CD14-positive monocyte (primary cell): ENCODE measurements around the gene KCNJ4. TPM values are rescaled to one million over a fixed set of nuclear protein-coding genes. Genes with fewer than 3 reads are reported as not detected.
A peak's percentile ranks its signal among the peaks of the same experiment; 100 is the strongest.

ENCODE experiments used
- DNase-seq, 3 donors: peaks; one replicate each; pipeline ENCODE4 v3.0.0-alpha.2; 2011 to 2022
- H2AFZ ChIP-seq: 2 replicates; pipeline ENCODE4 v1.6.0; 2012; ENCODE audit warnings: mild to moderate bottlenecking, low read depth, low read length, inconsistent platforms; ENCODE audit not compliant: insufficient read depth, poor library complexity, severe bottlenecking
- H3K27ac ChIP-seq, 2 donors: 1 replicate in 1 of 2; 2 replicates in 1 of 2; pipeline ENCODE4 v1.5.1; 2012 to 2013; ENCODE audit warnings: low read length in 2 of 2, control low read depth in 1 of 2, inconsistent platforms in 1 of 2, low read depth in 1 of 2, mild to moderate bottlenecking in 1 of 2
- H3K27me3 ChIP-seq, 2 donors: one replicate each; pipeline versions ENCODE4 v1.6.0 to v1.6.1; 2011 to 2013; ENCODE audit warnings: low read length in 2 of 2; ENCODE audit not compliant: control insufficient read depth in 2 of 2, insufficient read depth in 2 of 2
- H3K36me3 ChIP-seq, 2 donors: replicated peaks in 1 of 2; 1 replicate in 1 of 2; 2 replicates in 1 of 2; pipeline versions ENCODE4 v1.5.1 to v1.6.1; 2012 to 2013; ENCODE audit warnings: low read length in 2 of 2, control low read depth in 1 of 2, inconsistent platforms in 1 of 2, mild to moderate bottlenecking in 1 of 2; ENCODE audit not compliant: insufficient read depth in 2 of 2, control insufficient read depth in 1 of 2
- H3K4me1 ChIP-seq, 2 donors: 1 replicate in 1 of 2; 2 replicates in 1 of 2; pipeline versions ENCODE4 v1.5.1 to v1.6.1; 2012 to 2013; ENCODE audit warnings: low read length in 2 of 2, control low read depth in 1 of 2, inconsistent platforms in 1 of 2, mild to moderate bottlenecking in 1 of 2, moderate library complexity in 1 of 2; ENCODE audit not compliant: insufficient read depth in 2 of 2, control insufficient read depth in 1 of 2
- H3K4me2 ChIP-seq: replicated peaks from 2 replicates; pipeline ENCODE3; 2012; ENCODE audit warnings: low read length, moderate library complexity, mild to moderate bottlenecking; ENCODE audit not compliant: poor library complexity, severe bottlenecking; ENCODE audit errors: extremely low read depth
- H3K4me3 ChIP-seq, 3 experiments: fragments of 200-600 bp in 1 of 3; sonication (generic) in 1 of 3; replicated peaks in 1 of 3; 1 replicate in 2 of 3; 2 replicates in 1 of 3; pipeline ENCODE4 v1.5.1; 2011 to 2013; ENCODE audit warnings: low read length in 3 of 3, mild to moderate bottlenecking in 3 of 3, control low read depth in 2 of 3, low read depth in 2 of 3, inconsistent platforms in 1 of 3, moderate library complexity in 1 of 3
- H3K79me2 ChIP-seq: 2 replicates; pipeline ENCODE4 v1.6.0; 2012; ENCODE audit warnings: mild to moderate bottlenecking, control low read depth, inconsistent platforms, low read length, moderate library complexity; ENCODE audit not compliant: insufficient read depth
- H3K9ac ChIP-seq: 2 replicates; pipeline ENCODE4 v1.6.0; 2017; ENCODE audit warnings: low read length, mild to moderate bottlenecking; ENCODE audit not compliant: insufficient read depth, poor library complexity, severe bottlenecking
- H3K9me3 ChIP-seq, 2 donors: replicated peaks in 1 of 2; 1 replicate in 1 of 2; 2 replicates in 1 of 2; pipeline versions ENCODE4 v1.5.1 to v1.6.1; 2012 to 2013; ENCODE audit warnings: low read length in 2 of 2, control low read depth in 1 of 2; ENCODE audit not compliant: control insufficient read depth in 1 of 2, insufficient read depth in 1 of 2
- H4K20me1 ChIP-seq: 2 replicates; pipeline ENCODE4 v1.6.0; 2012; ENCODE audit warnings: mild to moderate bottlenecking, low read length, control low read depth, moderate library complexity; ENCODE audit not compliant: insufficient read depth
- H3K27ac Mint-ChIP-seq, 7 donors: one replicate each; pipeline ENCODE4 v1.8.0; 2020; ENCODE audit warnings: mild to moderate bottlenecking in 7 of 7, mixed read lengths in 7 of 7, moderate library complexity in 6 of 7, inconsistent platforms in 2 of 7
- H3K27me3 Mint-ChIP-seq, 3 donors: one replicate each; pipeline ENCODE4 v1.8.0; 2021 to 2022; ENCODE audit warnings: low read depth in 3 of 3, mild to moderate bottlenecking in 3 of 3, mixed read lengths in 3 of 3, moderate library complexity in 3 of 3, inconsistent platforms in 1 of 3
- H3K36me3 Mint-ChIP-seq, 2 donors: one replicate each; pipeline ENCODE4 v1.8.0; 2020; ENCODE audit warnings: mixed read lengths in 2 of 2, inconsistent platforms in 1 of 2, mild to moderate bottlenecking in 1 of 2
- H3K4me1 Mint-ChIP-seq: one replicate; pipeline ENCODE4 v1.8.0; 2020; ENCODE audit warnings: mild to moderate bottlenecking, mixed read lengths
- H3K4me3 Mint-ChIP-seq, 2 donors: one replicate each; pipeline ENCODE4 v1.8.0; 2020; ENCODE audit warnings: mild to moderate bottlenecking in 2 of 2, mixed read lengths in 2 of 2, moderate library complexity in 1 of 2
- H3K9me3 Mint-ChIP-seq, 7 donors: one replicate each; pipeline ENCODE4 v1.8.0; 2020 to 2022; ENCODE audit warnings: mixed read lengths in 7 of 7, mild to moderate bottlenecking in 6 of 7, moderate library complexity in 6 of 7, inconsistent platforms in 2 of 7
- WGBS: methylation state at CpG from one replicate; pipeline ENCODE4 v1.1.5; 2013; ENCODE audit warnings: missing lambda C conversion rate; ENCODE audit not compliant: insufficient coverage; 5-methylcytosine and 5-hydroxymethylcytosine counted together
- intact Hi-C, 2 donors: fragments of 100-400 bp; cut with micrococcal nuclease; formaldehyde crosslinking; loops; one replicate each; pipeline versions ENCODE4 v1.15.0 to v1.15.1; 2023
- polyA plus RNA-seq, 3 donors: library from polyadenylated mRNA; depleted of rRNA in 1 of 3; unstranded in 2 of 3; stranded (reverse) in 1 of 3; fragments of 300-500 nt in 2 of 3; fragments of >200 nt in 1 of 3; fragmentation: Illumina TruSeq in 2 of 3; gene quantifications; 1 replicate in 2 of 3; 2 replicates in 1 of 3; pipeline ENCODE4 v1.2.3, GENCODE V29; 2012 to 2021
- TF ChIP-seq, protein P1 (sequence below): fragments of 200-600 bp; IDR thresholded peaks from one replicate; pipeline ENCODE4 v1.8.0; 2022; ENCODE audit warnings: antibody characterized with exemption, mild to moderate bottlenecking

Gene KCNJ4
- polyA plus RNA-seq, 3 donors, result not detected

- Histone ChIP-seq H3K4me3 (no peak overlapping the region), H3K9ac (no peak overlapping the region), H3K9me3 (no peaks in the 10 kb centered on the region), H2AFZ (no peak overlapping the region), H3K27ac (no peak overlapping the region), H3K79me2 (no peaks in the 10 kb centered on the region), H3K4me1 (peaks cover 12 to 14% of the 10 kb centered on the region in 2 donors), H4K20me1 (no peaks in the 10 kb centered on the region), H3K36me3 (no peaks in the 10 kb centered on the region), H3K4me2 (no peak overlapping the region), H3K27me3 (no peaks in the 10 kb centered on the region)
- intact Hi-C loops, result loop anchor here in 1 of 2 donors (10.0 kb wide), 1 partner anchor 156 kb away; the partner anchor contains the start of gene DMC1
- 95% methylated on average over 8 of the region's 14 CpGs for WGBS
- Mint-ChIP-seq H3K4me3 (no peak overlapping the region), H3K9me3 (no peaks in the 10 kb centered on the region), H3K4me1 (peaks cover 11% of the 10 kb centered on the region), H3K27me3 (peaks cover 2 to 3% (median 3%) of the 10 kb centered on the region in 3 donors), H3K27ac (no peak overlapping the region), H3K36me3 (no peaks in the 10 kb centered on the region)
- DNase-seq, result no peak
- TF ChIP-seq, protein P1, sequence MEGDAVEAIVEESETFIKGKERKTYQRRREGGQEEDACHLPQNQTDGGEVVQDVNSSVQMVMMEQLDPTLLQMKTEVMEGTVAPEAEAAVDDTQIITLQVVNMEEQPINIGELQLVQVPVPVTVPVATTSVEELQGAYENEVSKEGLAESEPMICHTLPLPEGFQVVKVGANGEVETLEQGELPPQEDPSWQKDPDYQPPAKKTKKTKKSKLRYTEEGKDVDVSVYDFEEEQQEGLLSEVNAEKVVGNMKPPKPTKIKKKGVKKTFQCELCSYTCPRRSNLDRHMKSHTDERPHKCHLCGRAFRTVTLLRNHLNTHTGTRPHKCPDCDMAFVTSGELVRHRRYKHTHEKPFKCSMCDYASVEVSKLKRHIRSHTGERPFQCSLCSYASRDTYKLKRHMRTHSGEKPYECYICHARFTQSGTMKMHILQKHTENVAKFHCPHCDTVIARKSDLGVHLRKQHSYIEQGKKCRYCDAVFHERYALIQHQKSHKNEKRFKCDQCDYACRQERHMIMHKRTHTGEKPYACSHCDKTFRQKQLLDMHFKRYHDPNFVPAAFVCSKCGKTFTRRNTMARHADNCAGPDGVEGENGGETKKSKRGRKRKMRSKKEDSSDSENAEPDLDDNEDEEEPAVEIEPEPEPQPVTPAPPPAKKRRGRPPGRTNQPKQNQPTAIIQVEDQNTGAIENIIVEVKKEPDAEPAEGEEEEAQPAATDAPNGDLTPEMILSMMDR, result no peak
Measured at GRCh38 chr22:38418589-38418988, 36.4 kb downstream of the KCNJ4 start.

DNA sequence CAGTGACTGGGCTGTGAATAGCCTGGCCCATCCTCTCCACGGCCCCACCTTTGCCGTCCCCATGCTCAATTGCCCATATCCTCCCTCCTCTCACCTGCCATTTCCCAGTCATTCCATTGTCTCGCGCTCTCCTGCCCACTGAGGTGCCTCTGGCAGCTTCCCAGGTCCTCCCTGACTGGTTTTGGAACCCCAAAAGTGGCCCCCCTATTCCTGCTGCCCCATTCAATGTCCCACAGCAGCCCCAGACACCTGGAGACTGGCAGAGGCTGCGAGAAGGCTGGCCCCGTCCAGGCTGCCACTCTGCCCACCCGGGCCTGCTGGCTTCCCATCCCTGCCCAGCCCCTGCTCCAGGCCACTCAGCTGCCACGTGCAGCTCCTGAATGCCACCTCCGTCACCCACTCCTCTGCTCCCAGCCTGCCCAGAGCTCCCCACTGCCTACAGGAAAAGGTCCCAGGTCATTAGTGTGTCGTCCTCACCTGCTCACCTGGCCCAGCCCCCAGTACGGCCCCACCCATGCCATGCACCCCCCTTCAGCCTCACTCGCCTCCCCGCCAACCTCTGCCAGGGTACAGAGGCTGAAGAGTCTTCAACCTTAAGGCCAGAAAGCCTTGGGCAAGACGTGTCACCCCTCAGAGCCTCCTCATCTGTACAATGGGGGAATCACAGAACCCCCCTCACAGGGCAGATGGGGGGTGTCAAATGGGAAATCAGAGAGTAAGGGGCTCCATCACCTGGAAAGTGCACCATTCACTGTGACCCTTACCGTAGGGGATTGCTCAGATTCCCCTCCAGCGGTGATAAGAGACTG, 37.5 kb downstream of the KCNJ4 start:
- H3K27me3 Mint-ChIP-seq, result peaks cover 3 to 7% (median 4%) of the 10 kb centered on the region in 3 donors
- no peak for DNase-seq
- Histone ChIP-seq H3K36me3 (no peaks in the 10 kb centered on the region), H3K4me2 (no peak overlapping the region), H3K79me2 (no peaks in the 10 kb centered on the region), H4K20me1 (no peaks in the 10 kb centered on the region), H3K9me3 (no peaks in the 10 kb centered on the region), H2AFZ (no peak overlapping the region), H3K27ac (no peak overlapping the region), H3K27me3 (peaks cover 0 to 1% of the 10 kb centered on the region in 2 donors), H3K4me3 (no peak overlapping the region), H3K9ac (no peak overlapping the region), H3K4me1 (peaks cover 14 to 20% of the 10 kb centered on the region in 2 donors)
- no peaks in the 10 kb centered on the region for H3K9me3 Mint-ChIP-seq
- no peaks in the 10 kb centered on the region for H3K36me3 Mint-ChIP-seq
- H3K27ac Mint-ChIP-seq, result peak overlapping the region in 1 of 7 donors; percentile 54
- intact Hi-C loops, result loop anchor here in 1 of 2 donors (10.0 kb wide), 1 partner anchor 157 kb away; the partner anchor contains the start of gene DMC1
- no peak overlapping the region for H3K4me3 Mint-ChIP-seq
- peaks cover 12% of the 10 kb centered on the region for H3K4me1 Mint-ChIP-seq
- TF ChIP-seq, protein P1, result no peak
- 97% methylated on average over 12 of the region's 16 CpGs for WGBS
